B cell (primary cell): ENCODE results near the gene IGSF3. TPM values are rescaled to one million over a fixed set of nuclear protein-coding genes. Genes with fewer than 3 reads are reported as not detected.
"Not testable (repeated sequence)": the region's sequence is repeated elsewhere in the genome, so short reads cannot be mapped to it uniquely, and the experiment has no call there.

Source experiments
- ATAC-seq: fragments of 200-7000 bp; cut with Tn5 transposase; one replicate; pipeline ENCODE4 v1.10.0; 2021; ENCODE audit warnings: low read depth, mild to moderate bottlenecking, moderate number of reproducible peaks, moderate library complexity
- CTCF ChIA-PET: fragments of 350-600 bp; sonication (Branson Sonifier 250); formaldehyde crosslinking; loops from one replicate; lab custom pipeline; 2021; ENCODE audit warnings: antibody characterized with exemption, inconsistent platforms; lab: Charles Lee
- POLR2A ChIA-PET: fragments of 350-600 bp; sonication (Branson Sonifier 250); formaldehyde crosslinking; loops from one replicate; lab custom pipeline; 2021; ENCODE audit warnings: antibody characterized with exemption; lab: Charles Lee
- DNase-seq: peaks from one replicate; pipeline ENCODE4 v3.0.0; 2013
- H2AFZ ChIP-seq: 2 replicates; pipeline ENCODE4 v1.6.1; 2012; ENCODE audit warnings: mild to moderate bottlenecking, low read depth, low read length; ENCODE audit not compliant: insufficient read depth, poor library complexity, severe bottlenecking
- H3K27ac ChIP-seq, 2 donors: 1 replicate in 1 of 2; 2 replicates in 1 of 2; pipeline ENCODE4 v1.5.1; 2012 to 2013; ENCODE audit warnings: low read length in 2 of 2, mild to moderate bottlenecking in 2 of 2, moderate library complexity in 1 of 2
- H3K27me3 ChIP-seq, 4 experiments: fragments of 200-600 bp in 1 of 4; sonication (generic) in 1 of 4; replicated peaks in 1 of 4; 1 replicate in 2 of 4; 2 replicates in 2 of 4; pipeline versions ENCODE4 v1.6.1 to v1.7.0; 2013 to 2016; ENCODE audit warnings: low read length in 3 of 4, mild to moderate bottlenecking in 2 of 4, mixed read lengths in 1 of 4, moderate library complexity in 1 of 4; ENCODE audit not compliant: insufficient read depth in 4 of 4, control insufficient read depth in 3 of 4; ENCODE audit errors: control extremely low read depth in 1 of 4
- H3K36me3 ChIP-seq, 2 experiments: replicated peaks in 1 of 2; 1 replicate in 1 of 2; 2 replicates in 1 of 2; pipeline versions ENCODE4 v1.6.1 to v1.7.1; 2013; ENCODE audit warnings: low read length in 1 of 2; ENCODE audit not compliant: insufficient read depth in 2 of 2, control insufficient read depth in 1 of 2; ENCODE audit errors: control extremely low read depth in 1 of 2, extremely low read depth in 1 of 2
- H3K4me1 ChIP-seq, 2 donors: fragments of 200-600 bp in 1 of 2; sonication (generic) in 1 of 2; 1 replicate in 1 of 2; 2 replicates in 1 of 2; pipeline versions ENCODE4 v1.5.1 to v1.6.1; 2013 to 2017; ENCODE audit warnings: low read length in 2 of 2; ENCODE audit not compliant: control insufficient read depth in 2 of 2, insufficient read depth in 2 of 2
- H3K4me2 ChIP-seq: replicated peaks from 2 replicates; pipeline ENCODE3; 2012; ENCODE audit warnings: mild to moderate bottlenecking, low read depth, low read length; ENCODE audit not compliant: poor library complexity, severe bottlenecking
- H3K4me3 ChIP-seq, 5 experiments: fragments of 200-600 bp in 1 of 5; sonication (generic) in 1 of 5; 1 replicate in 3 of 5; 2 replicates in 2 of 5; pipeline versions ENCODE4 v1.5.1 to v1.7.0; 2011 to 2016; ENCODE audit warnings: low read length in 4 of 5, mild to moderate bottlenecking in 4 of 5, low read depth in 2 of 5, control low read depth in 1 of 5, moderate library complexity in 1 of 5; ENCODE audit not compliant: insufficient read depth in 1 of 5; ENCODE audit errors: control extremely low read depth in 1 of 5, extremely low read depth in 1 of 5
- H3K79me2 ChIP-seq: fragments of 200-600 bp; sonication (generic); one replicate; pipeline ENCODE4 v1.6.0; 2016; ENCODE audit warnings: low read length; ENCODE audit not compliant: control insufficient read depth, insufficient read depth
- H3K9ac ChIP-seq: fragments of 200-600 bp; sonication (generic); 2 replicates; pipeline ENCODE4 v1.6.1; 2017; ENCODE audit warnings: mild to moderate bottlenecking, low read length, moderate library complexity
- H3K9me3 ChIP-seq, 3 donors: one replicate each; pipeline versions ENCODE4 v1.6.1 to v1.7.1; 2013; ENCODE audit warnings: low read length in 2 of 3; ENCODE audit not compliant: control insufficient read depth in 2 of 3, insufficient read depth in 1 of 3; ENCODE audit errors: control extremely low read depth in 1 of 3
- H4K20me1 ChIP-seq: 2 replicates; pipeline ENCODE4 v1.6.0; 2012; ENCODE audit warnings: mild to moderate bottlenecking, low read length; ENCODE audit not compliant: insufficient read depth, control insufficient read depth, poor library complexity, severe bottlenecking
- H3K27ac Mint-ChIP-seq: one replicate; pipeline ENCODE4 v1.8.0; 2021; ENCODE audit warnings: mixed read lengths
- H3K27me3 Mint-ChIP-seq: one replicate; pipeline ENCODE4 v1.8.0; 2021; ENCODE audit warnings: mixed read lengths
- H3K4me1 Mint-ChIP-seq: one replicate; pipeline ENCODE4 v1.8.0; 2021; ENCODE audit warnings: mixed read lengths
- H3K4me3 Mint-ChIP-seq: one replicate; pipeline ENCODE4 v1.8.0; 2021; ENCODE audit warnings: mixed read lengths
- H3K9me3 Mint-ChIP-seq: one replicate; pipeline ENCODE4 v1.8.0; 2022; ENCODE audit warnings: mixed read lengths; ENCODE audit not compliant: insufficient read depth
- WGBS: methylation state at CpG from one replicate; pipeline ENCODE4 v1.1.5; 2013; ENCODE audit warnings: missing lambda C conversion rate; ENCODE audit not compliant: insufficient coverage; 5-methylcytosine and 5-hydroxymethylcytosine counted together
- intact Hi-C: fragments of 100-400 bp; cut with micrococcal nuclease; formaldehyde crosslinking; loops from one replicate; pipeline ENCODE4 v1.10.0; 2022
- polyA plus RNA-seq: library from polyadenylated mRNA; depleted of rRNA; stranded (reverse); fragments of >200 nt; gene quantifications from 2 replicates; pipeline ENCODE4 v1.2.3, GENCODE V29; 2012
- total RNA-seq, 2 donors: library from RNA; stranded (reverse); fragments of 120-200 nt in 1 of 2; gene quantifications; 1 replicate in 1 of 2; 2 replicates in 1 of 2; pipeline versions ENCODE4 v1.2.3 to v1.2.4, GENCODE V29; 2013 to 2022

The IGSF3 gene
- total and polyA plus RNA-seq, 2 donors (not counting 1 experiment from before 2014, with no cell fraction given) = 0.49 TPM; not detected in 1

DNA sequence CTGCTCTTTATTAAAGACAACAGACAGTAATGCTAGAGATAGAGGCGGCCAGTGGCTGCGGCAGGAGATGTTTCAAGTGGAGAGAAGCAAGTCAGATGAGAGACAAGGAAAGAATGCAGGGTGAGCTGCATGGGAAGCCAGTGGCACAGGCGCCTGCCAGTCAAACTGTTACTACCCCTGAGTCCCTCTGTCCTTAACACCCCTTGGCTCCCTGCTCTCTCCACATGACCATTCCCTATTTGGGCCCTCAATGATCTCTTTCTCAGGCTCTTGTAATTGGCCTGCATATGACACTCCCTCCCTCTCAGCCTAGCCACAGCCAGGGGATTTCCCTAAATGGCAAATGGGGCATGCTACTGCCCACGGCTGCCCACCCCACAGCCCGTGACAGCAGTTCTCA is 74.1 kb downstream of the IGSF3 start:
- H2AFZ ChIP-seq, H3K9ac ChIP-seq, H3K27me3 Mint-ChIP-seq, H3K4me3 Mint-ChIP-seq, H3K4me2 ChIP-seq, H3K4me1 Mint-ChIP-seq, H3K36me3 ChIP-seq, H3K27ac Mint-ChIP-seq, H3K4me1 ChIP-seq, DNase-seq, H3K79me2 ChIP-seq, H3K27me3 ChIP-seq, intact Hi-C loops, H3K4me3 ChIP-seq, H4K20me1 ChIP-seq, H3K9me3 Mint-ChIP-seq, POLR2A ChIA-PET, ATAC-seq, H3K9me3 ChIP-seq, H3K27ac ChIP-seq: not testable (repeated sequence)
- CTCF ChIA-PET = interaction anchor here (1.1 to 1.6 kb wide), 2 partner anchors 19 to 108 kb away, joined by 4 to 5 read pairs; no protein-coding TSS in a partner anchor
- 100% methylated on average over 2 of the region's 5 CpGs for WGBS

DNA sequence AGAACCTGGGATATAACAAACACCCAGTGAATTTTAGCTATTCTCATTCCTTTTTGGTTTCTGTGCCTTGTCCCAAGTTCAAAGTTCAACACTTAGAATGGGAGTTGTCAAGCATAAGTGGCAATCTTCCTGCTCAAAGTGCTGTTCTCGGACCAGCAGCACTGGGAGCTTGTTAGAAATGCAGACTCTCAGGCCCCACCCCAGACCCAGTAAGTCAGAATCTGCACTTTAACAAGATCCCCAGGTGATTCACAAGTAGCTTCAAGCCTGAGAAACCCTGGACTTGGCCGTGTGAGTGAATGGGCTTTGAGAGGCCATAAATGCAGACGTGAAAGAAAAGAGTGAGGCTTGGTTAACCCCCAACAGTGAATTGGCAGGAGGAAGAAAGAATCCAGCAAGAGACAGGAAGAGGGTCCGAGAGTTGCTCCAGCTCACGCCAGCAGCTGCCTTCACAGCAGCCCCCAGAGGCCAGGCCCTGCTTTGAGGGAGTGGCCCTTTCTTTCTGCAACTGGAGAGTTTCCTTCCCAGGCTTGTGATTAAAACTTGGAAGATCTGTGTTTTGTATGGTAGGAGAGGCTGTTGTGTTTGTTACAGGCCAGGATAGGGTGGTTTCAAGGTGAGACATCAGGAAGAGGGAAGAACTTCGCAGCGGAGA is 75.5 kb downstream of the IGSF3 start:
- CTCF ChIA-PET = interaction anchor here (1.6 kb wide), 1 partner anchor 17 kb away, joined by 5 read pairs; no protein-coding TSS in a partner anchor
- H3K9me3 ChIP-seq, H3K27me3 ChIP-seq, H3K9me3 Mint-ChIP-seq, DNase-seq, H2AFZ ChIP-seq, H3K9ac ChIP-seq, H4K20me1 ChIP-seq, H3K79me2 ChIP-seq, H3K4me3 Mint-ChIP-seq, H3K4me2 ChIP-seq, H3K27me3 Mint-ChIP-seq, H3K4me1 ChIP-seq, H3K27ac Mint-ChIP-seq, intact Hi-C loops, H3K27ac ChIP-seq, H3K4me3 ChIP-seq, POLR2A ChIA-PET, H3K36me3 ChIP-seq, ATAC-seq: not testable (repeated sequence)
- H3K4me1 Mint-ChIP-seq = peaks cover 16% of the 10 kb centered on the region
- WGBS = 83% methylated on average over 2 of the region's 7 CpGs

DNA sequence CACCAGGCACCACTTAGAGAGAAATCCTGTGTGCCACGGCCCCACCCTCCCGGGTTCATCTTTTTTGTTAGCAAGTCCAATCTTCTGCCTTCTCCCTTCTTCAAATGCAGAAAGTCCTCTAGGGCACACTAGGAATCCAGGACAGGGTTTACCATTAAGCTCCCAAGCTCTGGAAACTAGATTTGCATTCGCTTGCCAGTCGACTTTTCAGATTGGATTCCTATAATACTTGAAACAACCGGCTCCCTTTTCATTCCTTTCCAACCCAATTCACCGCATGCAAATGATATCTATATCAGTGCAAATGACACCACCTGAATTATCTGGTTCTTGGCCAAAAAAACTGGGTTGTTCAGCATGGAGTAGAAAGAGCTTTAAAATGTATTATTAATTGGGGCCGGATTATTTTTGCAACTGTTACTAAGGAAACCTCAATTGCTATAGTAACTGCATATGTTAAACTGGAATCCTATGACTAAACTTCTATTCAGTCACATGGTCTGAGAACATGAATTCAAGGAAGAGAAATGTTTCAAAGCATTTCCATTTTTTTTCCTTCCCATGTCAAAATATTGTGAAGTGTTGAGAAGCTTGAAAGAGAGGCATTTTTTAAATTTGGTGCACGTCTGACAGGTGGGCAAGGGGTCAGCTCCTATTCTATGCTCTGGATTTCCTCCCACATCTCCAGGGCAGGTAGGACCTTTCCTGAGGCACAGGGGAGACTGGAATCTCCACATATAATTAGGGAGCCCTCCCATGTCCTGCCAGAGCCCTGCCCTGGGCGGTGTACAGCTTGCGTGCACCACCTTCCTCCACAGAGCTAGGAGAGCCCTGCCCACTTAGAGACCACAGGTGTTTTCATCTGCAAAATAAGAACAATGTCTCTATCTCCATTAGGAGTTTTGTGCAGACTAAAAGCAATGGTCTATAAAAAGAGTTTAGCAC is 76.3 kb downstream of the IGSF3 start:
- H3K27me3 Mint-ChIP-seq, H4K20me1 ChIP-seq, H3K4me2 ChIP-seq, H3K9ac ChIP-seq, H3K27ac Mint-ChIP-seq, H3K4me1 ChIP-seq, POLR2A ChIA-PET, H3K36me3 ChIP-seq, H3K9me3 Mint-ChIP-seq, H3K79me2 ChIP-seq, H3K4me3 ChIP-seq, ATAC-seq, H3K27ac ChIP-seq, DNase-seq, H3K9me3 ChIP-seq, H3K4me3 Mint-ChIP-seq, H3K27me3 ChIP-seq, H2AFZ ChIP-seq, intact Hi-C loops: not testable (repeated sequence)
- CTCF ChIA-PET = interaction anchor here (1.6 kb wide), 1 partner anchor 16 kb away, joined by 5 read pairs; no protein-coding TSS in a partner anchor
- WGBS = no CpG with 5 or more reads among the region's 10 CpGs
- H3K4me1 Mint-ChIP-seq = peaks cover 18% of the 10 kb centered on the region
